RWPE2 (cell line): Measurements from ENCODE around the gene ZFHX3.

ENCODE experiments used
- ATAC-seq: fragments of 200-7000 bp; cut with Tn5 transposase; 3 replicates; pipeline ENCODE4 v1.9.1; 2021; ENCODE audit warnings: low read depth
- DNase-seq: peaks from one replicate; pipeline ENCODE4 v3.0.0-alpha.2; 2020; ENCODE audit warnings: low spot score
- H3K27ac ChIP-seq: fragments of 450-650 bp; 2 replicates; pipeline ENCODE4 v1.5.1; 2017; ENCODE audit warnings: mild to moderate bottlenecking; ENCODE audit not compliant: poor library complexity, severe bottlenecking
- H3K27me3 ChIP-seq: fragments of 250-450 bp; sonication (Bioruptor Pico); 2 replicates; pipeline ENCODE4 v1.5.1; 2021; ENCODE audit warnings: mild to moderate bottlenecking, moderate library complexity; ENCODE audit not compliant: insufficient read depth, poor library complexity, severe bottlenecking
- H3K36me3 ChIP-seq: fragments of 250-450 bp; sonication (Bioruptor Pico); 2 replicates; pipeline ENCODE4 v1.5.1; 2020; ENCODE audit warnings: low read depth, mild to moderate bottlenecking, moderate library complexity
- H3K4me1 ChIP-seq: fragments of 250-450 bp; sonication (Bioruptor Pico); 2 replicates; pipeline ENCODE4 v1.5.1; 2021; ENCODE audit warnings: mild to moderate bottlenecking, moderate library complexity; ENCODE audit not compliant: insufficient read depth, poor library complexity, severe bottlenecking
- H3K4me3 ChIP-seq: fragments of 250-450 bp; sonication (Bioruptor Pico); 2 replicates; pipeline ENCODE4 v1.5.1; 2021; ENCODE audit warnings: mild to moderate bottlenecking, moderate library complexity; ENCODE audit not compliant: severe bottlenecking
- H3K9me3 ChIP-seq: fragments of 250-450 bp; sonication (Bioruptor Pico); 2 replicates; pipeline ENCODE4 v1.5.1; 2021; ENCODE audit warnings: mild to moderate bottlenecking, moderate library complexity; ENCODE audit not compliant: severe bottlenecking
- TF ChIP-seq, protein P1 (sequence below): fragments of 450-650 bp; IDR thresholded peaks from one replicate; pipeline ENCODE4 v1.5.1; 2017; ENCODE audit warnings: mild to moderate bottlenecking, moderate library complexity; ENCODE audit not compliant: poor library complexity, severe bottlenecking

ZFHX3 gene

GRCh38 chr16:73053038-73053363 is 5.1 kb upstream of the ZFHX3 start:
- H3K36me3 ChIP-seq = peaks cover 4% of the 10 kb centered on the region; the same call in 1 of the 2 replicates
- H3K4me3 ChIP-seq = peak overlapping the region; percentile 8
- TF ChIP-seq, protein P1, sequence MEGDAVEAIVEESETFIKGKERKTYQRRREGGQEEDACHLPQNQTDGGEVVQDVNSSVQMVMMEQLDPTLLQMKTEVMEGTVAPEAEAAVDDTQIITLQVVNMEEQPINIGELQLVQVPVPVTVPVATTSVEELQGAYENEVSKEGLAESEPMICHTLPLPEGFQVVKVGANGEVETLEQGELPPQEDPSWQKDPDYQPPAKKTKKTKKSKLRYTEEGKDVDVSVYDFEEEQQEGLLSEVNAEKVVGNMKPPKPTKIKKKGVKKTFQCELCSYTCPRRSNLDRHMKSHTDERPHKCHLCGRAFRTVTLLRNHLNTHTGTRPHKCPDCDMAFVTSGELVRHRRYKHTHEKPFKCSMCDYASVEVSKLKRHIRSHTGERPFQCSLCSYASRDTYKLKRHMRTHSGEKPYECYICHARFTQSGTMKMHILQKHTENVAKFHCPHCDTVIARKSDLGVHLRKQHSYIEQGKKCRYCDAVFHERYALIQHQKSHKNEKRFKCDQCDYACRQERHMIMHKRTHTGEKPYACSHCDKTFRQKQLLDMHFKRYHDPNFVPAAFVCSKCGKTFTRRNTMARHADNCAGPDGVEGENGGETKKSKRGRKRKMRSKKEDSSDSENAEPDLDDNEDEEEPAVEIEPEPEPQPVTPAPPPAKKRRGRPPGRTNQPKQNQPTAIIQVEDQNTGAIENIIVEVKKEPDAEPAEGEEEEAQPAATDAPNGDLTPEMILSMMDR = no peak
- H3K4me1 ChIP-seq = peaks cover 66% of the 10 kb centered on the region
- peak; percentile 2; the same call in 2 of the 3 replicates for ATAC-seq
- DNase-seq = no peak
- peak overlapping the region; percentile 93 for H3K27ac ChIP-seq
- no peaks in the 10 kb centered on the region for H3K27me3 ChIP-seq
- no peaks in the 10 kb centered on the region for H3K9me3 ChIP-seq

GRCh38 chr16:73052576-73052975 is 4.6 kb upstream of the ZFHX3 start:
- Histone ChIP-seq H3K4me1 (peaks cover 66% of the 10 kb centered on the region), H3K27ac (peak overlapping the region; percentile 93), H3K27me3 (no peaks in the 10 kb centered on the region), H3K9me3 (no peaks in the 10 kb centered on the region), H3K4me3 (no peak overlapping the region), H3K36me3 (peaks cover 4% of the 10 kb centered on the region; the same call in 1 of the 2 replicates)
- no peak for ATAC-seq
- TF ChIP-seq, protein P1 = no peak
- no peak for DNase-seq

- peaks cover 3% of the 10 kb centered on the region; the same call in 1 of the 2 replicates for H3K36me3 ChIP-seq
- H3K27me3 ChIP-seq = no peaks in the 10 kb centered on the region
- TF ChIP-seq, protein P1 = no peak
- H3K9me3 ChIP-seq = no peaks in the 10 kb centered on the region
- no peak for DNase-seq
- no peak overlapping the region for H3K4me3 ChIP-seq
- no peak for ATAC-seq
- H3K27ac ChIP-seq = peak overlapping the region; percentile 93
- peaks cover 70% of the 10 kb centered on the region for H3K4me1 ChIP-seq
These were observed 4.0 kb upstream of the ZFHX3 start for GRCh38 chr16:73051961-73052360.

- Histone ChIP-seq H3K36me3 (no peaks in the 10 kb centered on the region), H3K9me3 (no peaks in the 10 kb centered on the region), H3K27ac (peak overlapping the region; percentile 93), H3K27me3 (no peaks in the 10 kb centered on the region), H3K4me3 (no peak overlapping the region), H3K4me1 (peaks cover 74% of the 10 kb centered on the region)
- ATAC-seq (no peak), DNase-seq (no peak)
- TF ChIP-seq, protein P1 = no peak
These were observed 3.3 kb upstream of the ZFHX3 start for GRCh38 chr16:73051226-73051625.

DNA sequence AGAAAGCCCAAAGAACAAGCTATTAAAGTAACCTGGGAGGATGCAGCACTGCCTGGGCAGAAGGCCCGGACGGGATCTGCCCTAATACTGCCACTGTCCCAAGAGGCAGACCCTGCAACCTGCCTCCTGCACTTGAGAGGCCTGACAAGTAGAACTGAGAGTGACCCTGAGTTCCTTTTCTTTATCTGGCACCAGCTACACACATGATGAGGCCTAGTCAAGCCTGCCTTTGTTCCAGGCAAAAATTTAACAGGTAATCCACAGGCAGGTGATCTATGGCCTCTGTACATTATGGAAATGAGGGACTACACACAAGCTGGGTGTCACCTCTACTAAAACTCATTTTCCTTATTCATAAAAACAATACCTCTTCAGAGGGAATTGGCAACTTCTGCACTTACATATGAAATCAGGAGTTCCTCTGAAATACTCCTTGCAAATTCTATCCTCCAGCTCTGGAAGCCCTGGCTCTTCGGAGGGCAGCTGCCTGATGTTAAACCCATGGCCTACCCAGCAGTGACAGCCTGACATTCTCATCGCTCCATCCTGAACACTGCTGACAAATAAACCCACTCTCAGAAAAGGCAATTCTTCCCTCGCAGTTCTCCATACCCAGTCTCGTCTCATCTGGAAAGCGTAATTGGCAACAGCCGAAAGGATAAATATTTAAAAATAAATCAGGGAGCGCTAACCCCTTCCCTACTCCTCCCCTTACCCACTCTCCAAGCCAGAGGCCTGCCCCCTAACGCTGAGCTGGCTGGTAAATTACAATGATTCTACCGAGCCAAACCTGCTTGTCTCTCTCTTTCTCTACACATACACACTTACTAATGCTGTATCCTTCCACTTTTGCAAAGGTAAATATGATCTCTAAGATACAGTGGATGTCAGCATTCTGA is 2.5 kb upstream of the ZFHX3 start:
- no peaks in the 10 kb centered on the region for H3K36me3 ChIP-seq
- peaks cover 73% of the 10 kb centered on the region for H3K4me1 ChIP-seq
- no peak overlapping the region for H3K4me3 ChIP-seq
- ATAC-seq (no peak), DNase-seq (no peak)
- no peaks in the 10 kb centered on the region for H3K27me3 ChIP-seq
- no peaks in the 10 kb centered on the region for H3K9me3 ChIP-seq
- peak overlapping the region; percentile 93 for H3K27ac ChIP-seq
- TF ChIP-seq, protein P1 = no peak
